ENCODE data around the gene PLVAP.

Gene PLVAP

DNA sequence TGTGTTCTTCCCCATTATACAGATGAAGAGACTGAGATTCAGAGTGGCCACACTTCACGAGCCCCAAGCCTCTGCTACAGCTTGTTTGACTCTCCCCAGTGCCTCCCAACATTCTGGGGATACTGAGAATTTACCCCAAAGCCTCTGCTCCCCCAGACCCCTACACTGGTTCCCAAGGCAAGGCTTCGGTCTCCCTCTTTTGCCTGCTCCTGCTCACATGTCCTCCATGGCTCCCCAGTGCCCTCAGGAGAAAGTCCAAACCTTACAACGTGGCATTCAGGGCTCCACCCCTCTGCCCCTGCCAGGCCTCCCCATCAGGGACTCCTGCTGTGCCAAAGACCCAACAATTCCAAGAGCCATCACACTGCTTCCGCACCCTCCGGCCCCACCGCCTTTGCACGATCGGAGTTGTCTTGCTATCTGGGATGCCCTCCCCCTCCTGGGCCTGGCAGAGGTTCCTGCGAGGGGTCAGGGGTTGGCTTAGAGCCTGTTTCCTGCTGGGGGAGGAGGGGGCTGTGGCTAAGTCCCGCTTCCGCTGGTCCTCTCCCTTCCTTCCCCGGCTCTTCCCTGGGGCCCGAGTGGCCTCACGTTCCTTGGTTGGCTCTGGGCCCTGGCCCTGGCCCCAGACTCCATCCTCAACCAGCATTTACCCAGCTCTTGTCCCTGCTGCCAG is 24.4 kb downstream of the PLVAP start:
- no peak for DNase-seq (ENCODE audit: low read depth)
- H3K4me3 ChIP-seq (ENCODE audit: low read depth, low read length), result no peak overlapping the region
- TF ChIP-seq, protein P1, sequence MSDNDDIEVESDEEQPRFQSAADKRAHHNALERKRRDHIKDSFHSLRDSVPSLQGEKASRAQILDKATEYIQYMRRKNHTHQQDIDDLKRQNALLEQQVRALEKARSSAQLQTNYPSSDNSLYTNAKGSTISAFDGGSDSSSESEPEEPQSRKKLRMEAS (IDR thresholded peaks at IDR 0.05; ENCODE audit: low read depth, low read length), result no peak
- TF ChIP-seq POLR2A (IDR thresholded peaks at IDR 0.05; ENCODE audit: extremely low read depth, insufficient read length) (no peak), MYC (IDR thresholded peaks at IDR 0.05; ENCODE audit: low read depth, low read length) (no peak)
- TF ChIP-seq, protein P2, sequence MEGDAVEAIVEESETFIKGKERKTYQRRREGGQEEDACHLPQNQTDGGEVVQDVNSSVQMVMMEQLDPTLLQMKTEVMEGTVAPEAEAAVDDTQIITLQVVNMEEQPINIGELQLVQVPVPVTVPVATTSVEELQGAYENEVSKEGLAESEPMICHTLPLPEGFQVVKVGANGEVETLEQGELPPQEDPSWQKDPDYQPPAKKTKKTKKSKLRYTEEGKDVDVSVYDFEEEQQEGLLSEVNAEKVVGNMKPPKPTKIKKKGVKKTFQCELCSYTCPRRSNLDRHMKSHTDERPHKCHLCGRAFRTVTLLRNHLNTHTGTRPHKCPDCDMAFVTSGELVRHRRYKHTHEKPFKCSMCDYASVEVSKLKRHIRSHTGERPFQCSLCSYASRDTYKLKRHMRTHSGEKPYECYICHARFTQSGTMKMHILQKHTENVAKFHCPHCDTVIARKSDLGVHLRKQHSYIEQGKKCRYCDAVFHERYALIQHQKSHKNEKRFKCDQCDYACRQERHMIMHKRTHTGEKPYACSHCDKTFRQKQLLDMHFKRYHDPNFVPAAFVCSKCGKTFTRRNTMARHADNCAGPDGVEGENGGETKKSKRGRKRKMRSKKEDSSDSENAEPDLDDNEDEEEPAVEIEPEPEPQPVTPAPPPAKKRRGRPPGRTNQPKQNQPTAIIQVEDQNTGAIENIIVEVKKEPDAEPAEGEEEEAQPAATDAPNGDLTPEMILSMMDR (IDR thresholded peaks at IDR 0.05; ENCODE audit: low read depth, low read length), result no peak

DNA sequence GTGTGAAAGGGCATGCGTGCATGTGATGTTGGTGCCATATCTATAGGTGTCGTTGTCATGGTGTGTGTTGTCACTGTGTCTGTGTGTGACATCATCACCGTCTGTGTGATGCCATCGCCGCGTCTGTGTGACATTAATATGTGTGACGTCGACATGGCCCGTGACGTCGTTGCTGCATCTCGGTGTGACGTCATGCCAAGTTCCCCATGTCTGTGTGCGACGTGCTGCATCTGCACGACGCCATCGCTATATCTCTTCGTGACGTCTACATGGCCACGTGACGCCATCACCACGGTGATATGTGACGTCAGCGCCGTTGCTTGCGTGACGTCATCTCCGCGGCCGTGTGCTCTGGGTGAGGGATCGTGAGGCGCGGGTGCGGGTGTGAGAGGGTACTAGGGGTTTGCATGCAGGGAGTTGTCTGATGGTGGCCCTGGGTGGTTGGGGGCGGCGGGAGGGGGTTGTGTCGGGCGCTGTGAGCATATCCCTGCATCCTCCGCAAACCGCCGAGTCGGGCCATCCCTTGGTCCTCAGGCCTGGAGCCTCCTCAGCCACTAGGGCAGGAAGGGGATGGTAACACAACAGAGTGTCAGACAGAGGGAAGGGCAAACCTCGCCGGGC is 25.2 kb downstream of the PLVAP start:
- H3K4me3 ChIP-seq (ENCODE audit: low read depth, low read length), result no peak overlapping the region
- no peak for DNase-seq (ENCODE audit: low read depth)
- TF ChIP-seq, protein P1 (IDR thresholded peaks at IDR 0.05; ENCODE audit: low read depth, low read length), result no peak
- TF ChIP-seq MYC (IDR thresholded peaks at IDR 0.05; ENCODE audit: low read depth, low read length) (no peak), POLR2A (IDR thresholded peaks at IDR 0.05; ENCODE audit: extremely low read depth, insufficient read length) (no peak)
- TF ChIP-seq, protein P2 (IDR thresholded peaks at IDR 0.05; ENCODE audit: low read depth, low read length), result no peak

DNA sequence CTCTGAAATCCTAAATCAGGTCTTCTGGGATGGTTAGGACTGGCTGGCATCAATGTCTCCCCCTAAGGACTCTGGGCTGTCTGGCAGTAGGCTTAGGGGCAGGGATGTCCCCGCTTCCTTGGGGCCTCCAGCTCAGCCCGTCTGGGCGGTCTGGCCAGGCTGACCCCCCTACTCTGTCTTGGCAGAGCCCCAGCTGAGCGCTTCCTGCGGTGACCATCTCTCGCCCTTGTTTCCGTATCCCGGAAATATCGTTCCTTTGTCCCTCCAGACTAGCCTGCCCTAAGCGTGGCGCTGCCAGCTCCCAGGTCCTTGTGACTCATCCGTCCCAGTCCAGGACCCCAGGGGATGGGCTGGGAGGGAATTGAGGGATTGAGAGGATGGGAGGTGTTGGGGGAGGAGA is 28.4 kb downstream of the PLVAP start:
- no peak overlapping the region for H3K4me3 ChIP-seq (ENCODE audit: low read depth, low read length)
- DNase-seq (ENCODE audit: low read depth), result no peak
- TF ChIP-seq, protein P1 (IDR thresholded peaks at IDR 0.05; ENCODE audit: low read depth, low read length), result no peak
- TF ChIP-seq MYC (IDR thresholded peaks at IDR 0.05; ENCODE audit: low read depth, low read length), result no peak
- TF ChIP-seq, protein P2 (IDR thresholded peaks at IDR 0.05; ENCODE audit: low read depth, low read length), result no peak
- TF ChIP-seq POLR2A (IDR thresholded peaks at IDR 0.05; ENCODE audit: extremely low read depth, insufficient read length), result no peak

DNA sequence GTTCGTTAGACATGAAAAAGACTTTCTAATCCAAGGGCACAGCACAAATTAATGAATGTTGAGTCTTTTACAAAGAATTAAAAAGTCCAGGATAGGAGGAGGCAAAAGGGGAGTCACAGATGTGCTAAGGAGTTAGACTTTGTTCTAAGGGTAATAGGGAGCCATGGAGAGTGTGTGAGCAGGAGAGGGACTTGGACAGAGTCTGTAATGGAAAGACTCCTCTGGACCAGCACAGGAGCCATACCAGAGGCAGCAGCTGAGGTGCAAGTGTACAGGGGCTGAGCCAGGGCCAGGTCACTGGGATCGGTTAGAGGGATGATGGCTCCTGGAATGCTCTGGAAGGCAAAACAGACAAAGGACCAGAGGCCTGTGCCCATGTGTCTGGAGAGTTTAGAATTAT is 29.3 kb downstream of the PLVAP start:
- TF ChIP-seq, protein P1 (IDR thresholded peaks at IDR 0.05; ENCODE audit: low read depth, low read length), result no peak
- TF ChIP-seq POLR2A (IDR thresholded peaks at IDR 0.05; ENCODE audit: extremely low read depth, insufficient read length), result no peak
- TF ChIP-seq MYC (IDR thresholded peaks at IDR 0.05; ENCODE audit: low read depth, low read length), result no peak
- TF ChIP-seq, protein P2 (IDR thresholded peaks at IDR 0.05; ENCODE audit: low read depth, low read length), result no peak
- DNase-seq (ENCODE audit: low read depth), result no peak
- H3K4me3 ChIP-seq (ENCODE audit: low read depth, low read length), result no peak overlapping the region

DNA sequence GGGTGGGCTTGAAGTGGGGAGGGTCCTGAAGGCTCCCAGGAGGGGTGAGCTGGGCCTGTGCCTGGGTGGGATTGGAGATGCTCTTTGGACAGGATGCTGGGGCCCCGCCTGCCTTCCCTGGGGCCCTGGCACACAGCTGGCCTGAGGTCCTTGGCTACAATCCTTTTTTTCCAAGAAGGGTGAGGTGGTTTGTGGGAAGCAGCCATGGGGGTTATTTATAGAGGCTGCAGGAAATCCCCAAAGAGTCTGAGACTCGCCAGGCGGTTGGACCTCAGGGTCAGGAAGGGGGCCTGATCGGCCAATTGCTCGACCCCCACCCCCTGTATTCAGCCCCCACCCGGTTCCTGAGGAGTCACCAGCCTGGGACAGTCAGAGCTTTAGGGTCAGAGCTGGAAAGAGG is 29.8 kb downstream of the PLVAP start:
- H3K4me3 ChIP-seq (ENCODE audit: low read depth, low read length), result no peak overlapping the region

More for the DNA sequence above, 29.8 kb downstream of the PLVAP start:
- DNase-seq (ENCODE audit: low read depth), result no peak
- no peak for TF ChIP-seq POLR2A (IDR thresholded peaks at IDR 0.05; ENCODE audit: extremely low read depth, insufficient read length)
- TF ChIP-seq MYC (IDR thresholded peaks at IDR 0.05; ENCODE audit: low read depth, low read length), result no peak
- TF ChIP-seq, protein P2 (IDR thresholded peaks at IDR 0.05; ENCODE audit: low read depth, low read length), result no peak
- TF ChIP-seq, protein P1 (IDR thresholded peaks at IDR 0.05; ENCODE audit: low read depth, low read length), result no peak
